HG02938 (cell line): ENCODE data around the gene CUL1.
A peak's percentile ranks its signal among the peaks of the same experiment; 100 is the strongest.
"Not testable (repeated sequence)": the region's sequence is repeated elsewhere in the genome, so short reads cannot be mapped to it uniquely, and the experiment has no call there.

Experiments
- ATAC-seq: cut with Tn5 transposase; IDR thresholded peaks from one replicate; pipeline ENCODE4 v1.9.1; 2021; ENCODE audit warnings: mild to moderate bottlenecking, moderate library complexity; ENCODE audit not compliant: unreplicated experiment

The CUL1 gene

GRCh38 chr7:148696787-148697186, 1.9 kb upstream of the CUL1 start:
- no peak for ATAC-seq

- no peak for ATAC-seq
These were observed 1.3 kb upstream of the CUL1 start for GRCh38 chr7:148697256-148698006.

GRCh38 chr7:148698007-148698396, 701 bp upstream of the CUL1 start:
- peak; percentile 4 for ATAC-seq

GRCh38 chr7:148699024-148699781, 500 bp downstream of the CUL1 start:
- ATAC-seq, result peak; percentile 37

GRCh38 chr7:148699782-148700629, 1.3 kb downstream of the CUL1 start:
- ATAC-seq, result no peak

- ATAC-seq, result no peak
These were observed 2.0 kb downstream of the CUL1 start for GRCh38 chr7:148700661-148701064.

- no peak for ATAC-seq
These were observed 2.7 kb downstream of the CUL1 start for GRCh38 chr7:148701414-148701813.

- no peak for ATAC-seq
These were observed 4.4 kb downstream of the CUL1 start for GRCh38 chr7:148702876-148703670.

GRCh38 chr7:148703671-148703962, 4.9 kb downstream of the CUL1 start:
- ATAC-seq, result not testable (repeated sequence)

GRCh38 chr7:148704189-148704588, 5.5 kb downstream of the CUL1 start:
- ATAC-seq, result no peak

GRCh38 chr7:148704970-148705369, 6.3 kb downstream of the CUL1 start:
- ATAC-seq, result no peak

- ATAC-seq, result no peak
These were observed 7.7 kb downstream of the CUL1 start for GRCh38 chr7:148706368-148706767.

- ATAC-seq, result no peak
These were observed 9.6 kb downstream of the CUL1 start for GRCh38 chr7:148708026-148708885.

GRCh38 chr7:148709014-148709413, 10.3 kb downstream of the CUL1 start:
- no peak for ATAC-seq

GRCh38 chr7:148710426-148710825, 11.7 kb downstream of the CUL1 start:
- ATAC-seq, result not testable (repeated sequence)

- ATAC-seq, result no peak
These were observed 12.7 kb downstream of the CUL1 start for GRCh38 chr7:148711191-148712102.

GRCh38 chr7:148712678-148713329, 14.1 kb downstream of the CUL1 start:
- peak; percentile 53 for ATAC-seq

GRCh38 chr7:148714498-148714897, 15.8 kb downstream of the CUL1 start:
- ATAC-seq, result no peak
